Activated CD8-positive, alpha-beta memory T cell treated with anti-CD3 and anti-CD28 coated beads, Interleukin-2, amount 50 U/mL, for 1 hour (primary cell): ENCODE results near the gene DOP1A.
A peak's percentile ranks its signal among the peaks of the same experiment; 100 is the strongest.

Experiments used
- DNase-seq: peaks from one replicate; pipeline ENCODE4 v3.0.0-alpha.2; 2020; ENCODE audit errors: extremely low read depth

DOP1A gene

GRCh38 chr6:83199863-83200225 is 132.4 kb downstream of the DOP1A start:
- DNase-seq: no peak

- no peak for DNase-seq
Observed at GRCh38 chr6:83202031-83202430, 134.6 kb downstream of the DOP1A start.

GRCh38 chr6:83215131-83216047 is 147.9 kb downstream of the DOP1A start:
- peak; percentile 23 for DNase-seq

DNA sequence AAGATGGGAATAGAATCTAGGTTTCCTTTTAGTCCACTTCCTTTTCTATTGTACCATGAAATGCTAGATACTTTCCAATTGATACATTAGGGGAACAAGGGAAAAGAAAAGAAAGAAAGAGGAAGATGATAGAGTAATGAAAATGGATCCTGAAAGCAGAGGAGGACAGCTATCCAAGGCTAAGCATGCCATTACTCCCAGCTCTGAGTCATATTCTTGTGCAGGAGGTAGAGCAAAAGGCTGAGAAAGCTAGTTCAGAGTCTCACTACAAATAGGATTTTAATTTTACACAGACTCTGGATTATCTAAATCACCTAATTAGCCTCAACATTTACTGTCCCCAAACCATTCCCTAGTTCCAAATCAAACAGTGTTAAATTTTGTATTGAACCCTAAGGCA is 149.3 kb downstream of the DOP1A start:
- no peak for DNase-seq
